ENCODE data around the gene PGRMC1.

DNA sequence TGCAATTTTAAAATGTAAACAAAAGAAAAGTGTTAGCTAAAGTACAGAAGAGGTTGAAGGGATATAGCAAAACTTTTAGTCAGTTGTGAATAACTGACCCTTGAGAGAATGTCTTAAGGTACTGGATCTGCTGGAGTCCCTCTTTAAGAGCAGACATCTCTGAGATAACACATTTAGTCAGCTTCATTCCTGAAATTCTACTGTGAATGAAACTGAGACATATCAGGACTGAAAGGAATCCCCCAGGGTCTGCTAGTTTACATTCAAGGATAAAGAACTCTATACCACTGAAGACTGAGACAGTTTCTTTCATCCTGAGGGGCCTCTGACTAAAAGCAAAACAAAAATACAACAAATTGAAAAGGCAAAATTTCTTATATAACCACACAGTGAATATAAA lies 54.4 kb downstream of the PGRMC1 start:
- TF ChIP-seq SIN3A (IDR thresholded peaks at IDR 0.05; ENCODE audit: borderline replicate concordance, insufficient read depth, low read length), result no peak
- TF ChIP-seq POLR2AphosphoS5 (IDR thresholded peaks at IDR 0.05; ENCODE audit: low read depth, low read length), result no peak
- no peak for TF ChIP-seq TAF1 (IDR thresholded peaks at IDR 0.05; ENCODE audit: borderline replicate concordance, insufficient read depth, low read length)
- TF ChIP-seq REST (IDR thresholded peaks at IDR 0.05; ENCODE audit: insufficient read depth in 1 of 2, low read depth in 2 of 2, low read length in 2 of 2), result no peak
